ENCODE data around the gene ACSS3.
"Not testable (repeated sequence)": the region's sequence is repeated elsewhere in the genome, so short reads cannot be mapped to it uniquely, and the experiment has no call there.

Gene ACSS3

DNA sequence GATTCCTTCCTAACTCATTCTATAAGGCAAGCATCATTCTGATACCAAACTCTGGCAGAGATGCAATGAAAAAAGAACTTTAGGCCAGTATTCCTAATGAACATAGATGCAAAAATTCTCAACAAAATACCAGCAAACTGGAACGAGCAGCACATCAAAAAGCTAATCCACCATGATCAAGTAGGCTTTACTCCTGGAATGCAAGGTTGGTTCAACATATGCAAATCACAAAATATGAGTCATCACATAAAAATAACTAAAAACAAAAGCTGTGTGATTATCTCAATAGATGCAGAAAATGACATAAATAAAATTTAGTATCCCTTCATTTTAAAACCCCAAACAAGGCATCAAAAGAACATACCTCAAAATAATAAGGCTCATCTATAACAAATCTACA, 98.9 kb downstream of the ACSS3 start:
- DNase-seq (ENCODE audit: low read depth) = peak; percentile 3
- TF ChIP-seq, protein P1, sequence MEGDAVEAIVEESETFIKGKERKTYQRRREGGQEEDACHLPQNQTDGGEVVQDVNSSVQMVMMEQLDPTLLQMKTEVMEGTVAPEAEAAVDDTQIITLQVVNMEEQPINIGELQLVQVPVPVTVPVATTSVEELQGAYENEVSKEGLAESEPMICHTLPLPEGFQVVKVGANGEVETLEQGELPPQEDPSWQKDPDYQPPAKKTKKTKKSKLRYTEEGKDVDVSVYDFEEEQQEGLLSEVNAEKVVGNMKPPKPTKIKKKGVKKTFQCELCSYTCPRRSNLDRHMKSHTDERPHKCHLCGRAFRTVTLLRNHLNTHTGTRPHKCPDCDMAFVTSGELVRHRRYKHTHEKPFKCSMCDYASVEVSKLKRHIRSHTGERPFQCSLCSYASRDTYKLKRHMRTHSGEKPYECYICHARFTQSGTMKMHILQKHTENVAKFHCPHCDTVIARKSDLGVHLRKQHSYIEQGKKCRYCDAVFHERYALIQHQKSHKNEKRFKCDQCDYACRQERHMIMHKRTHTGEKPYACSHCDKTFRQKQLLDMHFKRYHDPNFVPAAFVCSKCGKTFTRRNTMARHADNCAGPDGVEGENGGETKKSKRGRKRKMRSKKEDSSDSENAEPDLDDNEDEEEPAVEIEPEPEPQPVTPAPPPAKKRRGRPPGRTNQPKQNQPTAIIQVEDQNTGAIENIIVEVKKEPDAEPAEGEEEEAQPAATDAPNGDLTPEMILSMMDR (IDR thresholded peaks at IDR 0.05; ENCODE audit: insufficient read depth, low read depth, low read length, missing control alignments) = no peak
- no peak overlapping the region for H3K4me3 ChIP-seq (ENCODE audit: low read length)

GRCh38 chr12:81181691-81182090, 103.8 kb downstream of the ACSS3 start:
- TF ChIP-seq, protein P1 (IDR thresholded peaks at IDR 0.05; ENCODE audit: insufficient read depth, low read depth, low read length, missing control alignments) = no peak
- no peak overlapping the region for H3K4me3 ChIP-seq (ENCODE audit: low read length)
- DNase-seq (ENCODE audit: low read depth) = no peak

- TF ChIP-seq, protein P1 (IDR thresholded peaks at IDR 0.05; ENCODE audit: insufficient read depth, low read depth, low read length, missing control alignments) = no peak
- no peak overlapping the region for H3K4me3 ChIP-seq (ENCODE audit: low read length)
- peak; percentile 57 for DNase-seq (ENCODE audit: low read depth)
Measured at GRCh38 chr12:81187686-81188085, 109.8 kb downstream of the ACSS3 start.

DNA sequence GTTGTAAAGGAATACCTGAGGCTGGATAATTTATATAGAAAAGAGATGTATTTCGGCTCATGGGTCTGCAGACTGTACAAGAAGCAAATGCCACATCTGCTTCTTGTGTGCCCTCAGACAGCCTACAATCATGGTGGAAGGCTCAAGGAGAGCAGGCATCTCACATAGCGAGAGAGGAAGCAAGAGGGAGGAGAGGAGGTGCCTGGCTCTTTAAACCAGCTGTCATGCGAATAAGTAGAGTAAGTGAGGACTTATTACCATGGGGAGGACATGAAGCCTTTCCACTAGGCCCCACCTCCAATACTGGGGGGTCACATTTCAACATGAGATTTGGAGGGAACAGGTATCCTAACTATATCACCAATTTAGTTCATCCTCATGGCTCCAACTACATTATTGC, 118.7 kb downstream of the ACSS3 start:
- no peak for DNase-seq (ENCODE audit: low read depth)
- TF ChIP-seq, protein P1 (IDR thresholded peaks at IDR 0.05; ENCODE audit: insufficient read depth, low read depth, low read length, missing control alignments) = no peak
- H3K4me3 ChIP-seq (ENCODE audit: low read length) = no peak overlapping the region

DNA sequence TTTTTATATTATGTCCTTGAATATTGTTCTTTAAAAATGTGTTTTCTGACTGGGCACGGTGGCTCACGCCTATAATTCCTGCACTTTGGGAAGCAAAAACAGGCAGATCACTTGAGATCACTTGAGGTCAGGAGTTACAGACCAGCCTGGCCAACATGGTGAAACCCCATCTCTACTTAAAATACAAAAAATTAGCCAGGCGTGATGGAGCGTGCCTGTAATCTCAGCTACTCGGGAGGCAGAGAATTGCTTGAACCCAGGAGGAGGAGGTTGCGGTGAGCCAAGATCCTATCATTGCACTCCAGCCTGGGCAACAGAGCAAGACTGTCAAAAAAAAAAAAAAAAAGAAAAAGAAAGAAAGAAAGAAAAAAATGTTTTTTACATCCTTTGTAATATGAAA, 122.7 kb downstream of the ACSS3 start:
- not testable (repeated sequence) for DNase-seq (ENCODE audit: low read depth); H3K4me3 ChIP-seq (ENCODE audit: low read length)

GRCh38 chr12:81203671-81204204, 125.9 kb downstream of the ACSS3 start:
- H3K4me3 ChIP-seq (ENCODE audit: low read length) = no peak overlapping the region
- DNase-seq (ENCODE audit: low read depth) = no peak
- TF ChIP-seq, protein P1 (IDR thresholded peaks at IDR 0.05; ENCODE audit: insufficient read depth, low read depth, low read length, missing control alignments) = no peak

DNA sequence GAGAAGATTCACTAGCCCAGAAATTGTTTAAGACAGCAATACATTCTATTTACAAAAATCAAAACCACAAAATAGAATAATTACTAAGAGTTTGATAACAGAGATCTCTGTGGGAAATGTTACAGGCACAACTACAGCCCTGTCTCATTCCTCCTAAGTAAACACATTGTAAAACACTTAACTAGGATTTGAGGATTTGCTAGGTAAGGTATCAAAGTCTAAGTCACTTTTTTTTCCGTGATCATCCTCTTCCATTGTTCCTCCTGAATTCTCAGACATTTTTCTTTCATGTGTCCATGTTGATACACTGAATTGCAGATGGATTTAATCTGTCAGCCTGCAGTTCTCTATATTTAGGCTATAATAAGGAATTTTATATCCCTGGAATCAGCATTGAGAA, 127.5 kb downstream of the ACSS3 start:
- no peak for DNase-seq (ENCODE audit: low read depth)
- TF ChIP-seq, protein P1 (IDR thresholded peaks at IDR 0.05; ENCODE audit: insufficient read depth, low read depth, low read length, missing control alignments) = no peak

More for the DNA sequence above, 127.5 kb downstream of the ACSS3 start:
- no peak overlapping the region for H3K4me3 ChIP-seq (ENCODE audit: low read length)

Measured in epithelial cell of esophagus (primary cell).